Type B pancreatic cell (in vitro differentiated cells): ENCODE results near the gene AGPS. TPM values are rescaled to one million over a fixed set of nuclear protein-coding genes. Genes with fewer than 3 reads are reported as not detected.

Source experiments
- DNase-seq: peaks from one replicate; pipeline ENCODE4 v3.0.0; 2021; ENCODE audit warnings: mixed read lengths; ENCODE audit not compliant: unreplicated experiment; ENCODE audit errors: extremely low spot score
- H3K27ac Mint-ChIP-seq: 2 replicates; pipeline ENCODE4 v1.8.0; 2021; ENCODE audit warnings: mild to moderate bottlenecking, mixed read lengths
- H3K27me3 Mint-ChIP-seq: 2 replicates; pipeline ENCODE4 v1.8.0; 2021; ENCODE audit warnings: mixed read lengths
- H3K36me3 Mint-ChIP-seq: 2 replicates; pipeline ENCODE4 v1.8.0; 2021; ENCODE audit warnings: mixed read lengths
- H3K4me1 Mint-ChIP-seq: one replicate; pipeline ENCODE4 v1.8.0; 2021; ENCODE audit warnings: mixed read lengths; ENCODE audit not compliant: unreplicated experiment
- H3K4me3 Mint-ChIP-seq: 2 replicates; pipeline ENCODE4 v1.8.0; 2021; ENCODE audit warnings: mild to moderate bottlenecking, mixed read lengths
- H3K9me3 Mint-ChIP-seq: 2 replicates; pipeline ENCODE4 v1.8.0; 2021; ENCODE audit warnings: mixed read lengths
- CTCF ChIP-seq: fragments of 200-600 bp; sonication (generic); conservative IDR thresholded peaks from 2 replicates; pipeline ENCODE4 v1.5.0; 2021; ENCODE audit warnings: antibody characterized with exemption, mild to moderate bottlenecking
- total RNA-seq: library from RNA; stranded (reverse); gene quantifications from 2 replicates; pipeline ENCODE4 v1.2.1, GENCODE V29; 2021; ENCODE audit warnings: low replicate concordance

The AGPS gene
- total RNA-seq, 1 donor from 2014 or later: 52.1 TPM

GRCh38 chr2:177519534-177520115 lies 127.1 kb downstream of the AGPS start:
- no peaks in the 10 kb centered on the region for H3K27me3 Mint-ChIP-seq
- no peak overlapping the region for H3K27ac Mint-ChIP-seq
- no peak for DNase-seq
- no peak for TF ChIP-seq CTCF
- H3K4me3 Mint-ChIP-seq: no peak overlapping the region
- no peaks in the 10 kb centered on the region for H3K9me3 Mint-ChIP-seq
- peaks cover 6% of the 10 kb centered on the region for H3K4me1 Mint-ChIP-seq
- H3K36me3 Mint-ChIP-seq: peaks cover 21% of the 10 kb centered on the region

DNA sequence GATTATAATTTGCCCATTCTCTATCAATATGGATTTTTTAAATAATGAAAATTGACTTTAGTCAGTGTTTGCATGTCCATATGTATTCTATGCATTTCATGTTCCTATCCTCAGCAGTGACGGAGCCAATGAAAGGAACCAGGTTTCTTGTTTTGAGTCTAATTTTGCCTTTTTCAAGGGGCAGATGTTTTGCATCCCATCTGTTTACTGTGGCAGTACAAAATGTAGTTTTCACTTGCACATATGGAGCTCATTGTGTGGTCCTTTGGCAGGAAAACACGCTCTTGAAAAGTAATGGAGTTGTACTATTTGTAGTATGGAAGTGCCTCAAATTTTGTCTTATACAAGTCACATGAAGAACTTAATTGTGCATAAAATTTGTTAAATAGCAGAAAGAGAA lies 127.8 kb downstream of the AGPS start:
- Mint-ChIP-seq H3K36me3 (peaks cover 17% of the 10 kb centered on the region), H3K4me3 (no peak overlapping the region), H3K27ac (no peak overlapping the region), H3K4me1 (peaks cover 6% of the 10 kb centered on the region), H3K27me3 (no peaks in the 10 kb centered on the region), H3K9me3 (no peaks in the 10 kb centered on the region)
- TF ChIP-seq CTCF: no peak
- no peak for DNase-seq

DNA sequence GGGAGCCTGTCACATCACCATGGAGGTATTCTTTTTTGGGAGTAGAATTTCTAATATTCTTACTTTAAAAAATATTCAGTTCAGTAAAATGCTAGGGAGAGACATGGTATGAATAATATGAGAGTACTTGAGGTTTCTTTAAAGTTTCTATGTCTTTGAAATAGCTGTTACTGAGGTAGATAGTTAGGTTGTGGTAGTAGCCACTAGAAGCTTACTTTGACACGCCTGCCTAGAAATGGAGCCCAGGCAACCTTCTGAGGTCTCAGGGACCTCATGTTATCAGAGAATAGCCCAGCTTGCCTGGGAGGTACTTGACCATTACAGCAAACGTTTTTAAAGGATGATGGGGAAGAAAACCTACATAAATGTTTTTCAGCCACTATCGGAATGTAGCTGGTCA lies 131.2 kb downstream of the AGPS start:
- no peak for TF ChIP-seq CTCF
- DNase-seq: no peak
- Mint-ChIP-seq H3K9me3 (no peaks in the 10 kb centered on the region), H3K27ac (no peak overlapping the region), H3K4me3 (no peak overlapping the region), H3K4me1 (peaks cover 6% of the 10 kb centered on the region), H3K27me3 (no peaks in the 10 kb centered on the region), H3K36me3 (peaks cover 21% of the 10 kb centered on the region)

DNA sequence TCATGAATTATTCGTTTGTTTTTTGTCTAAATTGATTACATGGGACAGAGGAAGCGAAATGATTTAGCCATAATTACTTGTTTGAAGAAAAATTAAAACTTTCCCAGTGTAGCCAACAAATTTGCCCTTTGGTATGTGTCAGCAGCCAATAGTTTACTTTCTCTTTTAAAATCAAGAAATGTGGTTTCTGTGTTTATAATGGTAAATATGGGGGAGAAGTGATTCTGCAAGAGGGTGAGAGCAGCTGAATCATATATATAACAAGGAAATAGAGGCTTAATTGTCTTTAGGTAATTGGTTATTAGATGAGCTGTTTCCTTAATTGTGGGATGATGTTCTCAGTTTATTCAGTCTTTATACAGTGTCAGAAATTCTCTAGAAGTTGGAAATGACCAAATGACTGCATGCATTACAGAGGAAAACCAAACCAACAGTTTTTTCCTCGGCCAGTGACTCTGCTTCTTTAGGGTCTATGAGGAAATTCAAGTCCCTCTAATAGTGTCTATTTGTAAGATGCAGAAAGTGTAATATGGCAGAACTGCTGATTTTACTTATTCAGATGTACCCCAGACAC lies 132.9 kb downstream of the AGPS start:
- Mint-ChIP-seq H3K9me3 (no peaks in the 10 kb centered on the region), H3K27ac (no peak overlapping the region), H3K27me3 (no peaks in the 10 kb centered on the region), H3K36me3 (peaks cover 17% of the 10 kb centered on the region), H3K4me3 (no peak overlapping the region), H3K4me1 (peaks cover 2% of the 10 kb centered on the region)
- no peak for DNase-seq
- TF ChIP-seq CTCF: no peak

DNA sequence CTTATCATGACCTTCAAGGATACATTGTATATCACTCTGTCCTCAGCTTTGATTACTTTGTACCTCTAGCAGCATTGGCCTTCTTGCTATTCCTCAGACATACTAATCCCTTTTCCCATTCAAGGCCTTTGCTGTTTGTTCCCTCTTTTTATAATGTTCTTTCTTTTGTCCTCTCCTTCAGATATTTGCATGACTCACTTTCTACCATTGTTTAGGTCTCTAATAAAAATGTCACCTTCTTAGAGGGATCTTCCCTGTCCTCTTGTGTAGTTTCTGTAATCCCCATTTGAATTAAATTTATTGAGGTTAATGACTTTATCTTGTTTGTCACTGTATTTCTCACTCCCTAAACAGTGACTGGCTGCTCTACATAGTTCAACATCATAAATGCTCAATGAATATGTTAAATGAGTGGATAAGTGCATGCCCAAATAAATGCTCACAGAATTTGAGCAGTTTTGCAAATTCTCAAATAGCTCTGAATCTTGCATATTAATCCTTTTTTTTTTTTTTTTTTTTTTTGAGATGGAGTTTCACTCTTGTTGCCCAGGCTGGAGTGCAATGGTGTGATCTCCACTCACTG lies 135.9 kb downstream of the AGPS start:
- no peaks in the 10 kb centered on the region for H3K9me3 Mint-ChIP-seq

More for the DNA sequence above, 135.9 kb downstream of the AGPS start:
- TF ChIP-seq CTCF: no peak
- Mint-ChIP-seq H3K36me3 (peaks cover 15% of the 10 kb centered on the region), H3K4me1 (peaks cover 8% of the 10 kb centered on the region), H3K4me3 (no peak overlapping the region), H3K27me3 (no peaks in the 10 kb centered on the region), H3K27ac (no peak overlapping the region)
- DNase-seq: no peak
